HepG2 (cell line): ENCODE measurements around the gene SLFN14. TPM values are rescaled to one million over a fixed set of nuclear protein-coding genes. Genes with fewer than 3 reads are reported as not detected.

Experiments
- ATF7-NPFF ChIP-seq: sonication (generic); formaldehyde crosslinking; IDR thresholded peaks from 2 replicates; pipeline ENCODE4 v1.8.1; 2023; ENCODE audit warnings: mild to moderate bottlenecking, low read depth, missing genetic modification reagents, moderate library complexity
- GFI1 ChIP-seq: sonication (generic); formaldehyde crosslinking; IDR thresholded peaks from 2 replicates; pipeline ENCODE4 v1.5.0; 2020; ENCODE audit warnings: missing genetic modification reagents, mild to moderate bottlenecking, borderline replicate concordance
- HMGXB3 ChIP-seq: sonication (generic); formaldehyde crosslinking; IDR thresholded peaks from 2 replicates; pipeline ENCODE4 v1.4.0; 2020; ENCODE audit warnings: missing genetic modification reagents, borderline replicate concordance
- MYPOP ChIP-seq: sonication (generic); formaldehyde crosslinking; IDR thresholded peaks from 2 replicates; pipeline ENCODE4 v1.8.1; 2023; ENCODE audit warnings: mild to moderate bottlenecking, moderate library complexity, missing genetic modification reagents
- NCOA5 ChIP-seq: sonication (generic); formaldehyde crosslinking; IDR thresholded peaks from 2 replicates; pipeline ENCODE4 v1.4.0; 2020; ENCODE audit warnings: missing genetic modification reagents
- STAG1 ChIP-seq: sonication (generic); formaldehyde crosslinking; IDR thresholded peaks from 2 replicates; pipeline ENCODE4 v1.4.0; 2020; ENCODE audit warnings: missing genetic modification reagents
- TERF1 ChIP-seq: sonication (generic); formaldehyde crosslinking; IDR thresholded peaks from 2 replicates; pipeline ENCODE4 v1.8.0; 2022; ENCODE audit warnings: mild to moderate bottlenecking, missing genetic modification reagents, moderate library complexity
- ZBTB37 ChIP-seq: sonication (generic); formaldehyde crosslinking; IDR thresholded peaks from 2 replicates; pipeline ENCODE4 v1.4.0; 2020; ENCODE audit warnings: mild to moderate bottlenecking, missing genetic modification reagents
- ZFP36L1 ChIP-seq: sonication (generic); formaldehyde crosslinking; IDR thresholded peaks from 2 replicates; pipeline ENCODE4 v1.8.0; 2022; ENCODE audit warnings: mild to moderate bottlenecking, missing genetic modification reagents, moderate library complexity
- ZFP37 ChIP-seq: sonication (generic); formaldehyde crosslinking; IDR thresholded peaks from 2 replicates; pipeline ENCODE4 v1.4.0; 2020; ENCODE audit warnings: missing genetic modification reagents, borderline replicate concordance
- ZNF850 ChIP-seq: sonication (generic); formaldehyde crosslinking; conservative IDR thresholded peaks from 2 replicates; pipeline ENCODE4 v1.9.0; 2021; ENCODE audit warnings: mild to moderate bottlenecking, missing genetic modification reagents
- ZSCAN29 ChIP-seq: sonication (generic); formaldehyde crosslinking; conservative IDR thresholded peaks from 2 replicates; pipeline ENCODE4 v1.4.0; 2020; ENCODE audit warnings: mild to moderate bottlenecking, missing genetic modification reagents
- polyA plus RNA-seq, 8 experiments: library from polyadenylated mRNA; depleted of rRNA in 3 of 8; stranded (reverse) in 7 of 8; unstranded in 1 of 8; fragments of >200 nt; fragmentation: Illumina TruSeq in 4 of 8; extraction: Trizol in 4 of 8; gene quantifications; 2 replicates each; pipeline versions ENCODE4 v1.2.1 to v1.2.3, GENCODE V29; 2011 to 2016; ENCODE audit warnings: low read depth in 4 of 8, missing spikeins in 1 of 8, mixed read lengths in 1 of 8; ENCODE audit not compliant: insufficient read depth in 1 of 8
- total RNA-seq, 5 experiments: library from RNA; depleted of rRNA; stranded (reverse); fragments of >200 nt; fragmentation: Illumina TruSeq; extraction: Trizol; gene quantifications; 2 replicates each; pipeline ENCODE4 v1.2.3, GENCODE V29; 2016; ENCODE audit warnings: low read depth in 1 of 5
- TF ChIP-seq, protein P1 (sequence below): sonication (generic); formaldehyde crosslinking; IDR thresholded peaks from 2 replicates; pipeline ENCODE4 v1.5.0; 2020; ENCODE audit warnings: mild to moderate bottlenecking, missing genetic modification reagents, borderline replicate concordance
- TF ChIP-seq, protein P2 (sequence below): sonication (generic); formaldehyde crosslinking; IDR thresholded peaks from 2 replicates; pipeline ENCODE4 v1.4.0; 2020; ENCODE audit warnings: mild to moderate bottlenecking, missing genetic modification reagents

The SLFN14 gene
- total and polyA plus RNA-seq, 2 of the 13 experiments (the other 11 are each of a cell fraction or from before 2014, with no cell fraction given): not detected

GRCh38 chr17:35587074-35587961, 26.7 kb upstream of the SLFN14 start, which contains the start of gene AP2B1 (continued):
- TF ChIP-seq TERF1: no peak
- TF ChIP-seq ATF7-NPFF (CRISPR knock-in tag): 0 out of 2 replicates have a peak, but pooled peaks have one; percentile 46
- TF ChIP-seq, protein P1, sequence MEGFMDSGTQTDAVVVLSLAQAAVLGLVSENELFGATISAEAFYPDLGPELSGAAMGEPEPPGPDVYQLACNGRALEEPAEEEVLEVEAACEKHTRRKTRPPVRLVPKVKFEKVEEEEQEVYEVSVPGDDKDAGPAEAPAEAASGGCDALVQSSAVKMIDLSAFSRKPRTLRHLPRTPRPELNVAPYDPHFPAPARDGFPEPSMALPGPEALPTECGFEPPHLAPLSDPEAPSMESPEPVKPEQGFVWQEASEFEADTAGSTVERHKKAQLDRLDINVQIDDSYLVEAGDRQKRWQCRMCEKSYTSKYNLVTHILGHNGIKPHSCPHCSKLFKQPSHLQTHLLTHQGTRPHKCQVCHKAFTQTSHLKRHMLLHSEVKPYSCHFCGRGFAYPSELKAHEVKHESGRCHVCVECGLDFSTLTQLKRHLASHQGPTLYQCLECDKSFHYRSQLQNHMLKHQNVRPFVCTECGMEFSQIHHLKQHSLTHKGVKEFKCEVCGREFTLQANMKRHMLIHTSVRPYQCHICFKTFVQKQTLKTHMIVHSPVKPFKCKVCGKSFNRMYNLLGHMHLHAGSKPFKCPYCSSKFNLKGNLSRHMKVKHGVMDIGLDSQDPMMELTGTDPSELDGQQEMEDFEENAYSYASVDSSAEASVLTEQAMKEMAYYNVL (CRISPR knock-in tag): peak; percentile 54; the same call in 1 of the 2 replicates
- TF ChIP-seq STAG1 (CRISPR knock-in tag): no peak
- TF ChIP-seq MYPOP (CRISPR knock-in tag): peak; percentile 86
- no peak for TF ChIP-seq GFI1 (CRISPR knock-in tag)
- TF ChIP-seq HMGXB3 (CRISPR knock-in tag): peak; percentile 82; the same call in 1 of the 2 replicates
- TF ChIP-seq NCOA5 (CRISPR knock-in tag): no peak
- TF ChIP-seq ZNF850 (CRISPR knock-in tag): no peak
- TF ChIP-seq, protein P2, sequence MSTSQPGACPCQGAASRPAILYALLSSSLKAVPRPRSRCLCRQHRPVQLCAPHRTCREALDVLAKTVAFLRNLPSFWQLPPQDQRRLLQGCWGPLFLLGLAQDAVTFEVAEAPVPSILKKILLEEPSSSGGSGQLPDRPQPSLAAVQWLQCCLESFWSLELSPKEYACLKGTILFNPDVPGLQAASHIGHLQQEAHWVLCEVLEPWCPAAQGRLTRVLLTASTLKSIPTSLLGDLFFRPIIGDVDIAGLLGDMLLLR (CRISPR knock-in tag): 0 out of 2 replicates have a peak, but pooled peaks have one; percentile 43
- no peak for TF ChIP-seq ZBTB37 (CRISPR knock-in tag)
- no peak for TF ChIP-seq ZSCAN29 (CRISPR knock-in tag)
- TF ChIP-seq ZFP36L1: peak; percentile 56; the same call in 1 of the 2 replicates
- TF ChIP-seq ZFP37 (CRISPR knock-in tag): no peak
